Glomerular visceral epithelial cell (primary cell): ENCODE measurements around the gene NME3.
A peak's percentile ranks its signal among the peaks of the same experiment; 100 is the strongest.
"Not testable (repeated sequence)": the region's sequence is repeated elsewhere in the genome, so short reads cannot be mapped to it uniquely, and the experiment has no call there.

Experiments used
- DNase-seq: peaks from one replicate; pipeline ENCODE4 v3.0.0-alpha.2; 2016; ENCODE audit errors: extremely low spot score

Gene NME3

DNA sequence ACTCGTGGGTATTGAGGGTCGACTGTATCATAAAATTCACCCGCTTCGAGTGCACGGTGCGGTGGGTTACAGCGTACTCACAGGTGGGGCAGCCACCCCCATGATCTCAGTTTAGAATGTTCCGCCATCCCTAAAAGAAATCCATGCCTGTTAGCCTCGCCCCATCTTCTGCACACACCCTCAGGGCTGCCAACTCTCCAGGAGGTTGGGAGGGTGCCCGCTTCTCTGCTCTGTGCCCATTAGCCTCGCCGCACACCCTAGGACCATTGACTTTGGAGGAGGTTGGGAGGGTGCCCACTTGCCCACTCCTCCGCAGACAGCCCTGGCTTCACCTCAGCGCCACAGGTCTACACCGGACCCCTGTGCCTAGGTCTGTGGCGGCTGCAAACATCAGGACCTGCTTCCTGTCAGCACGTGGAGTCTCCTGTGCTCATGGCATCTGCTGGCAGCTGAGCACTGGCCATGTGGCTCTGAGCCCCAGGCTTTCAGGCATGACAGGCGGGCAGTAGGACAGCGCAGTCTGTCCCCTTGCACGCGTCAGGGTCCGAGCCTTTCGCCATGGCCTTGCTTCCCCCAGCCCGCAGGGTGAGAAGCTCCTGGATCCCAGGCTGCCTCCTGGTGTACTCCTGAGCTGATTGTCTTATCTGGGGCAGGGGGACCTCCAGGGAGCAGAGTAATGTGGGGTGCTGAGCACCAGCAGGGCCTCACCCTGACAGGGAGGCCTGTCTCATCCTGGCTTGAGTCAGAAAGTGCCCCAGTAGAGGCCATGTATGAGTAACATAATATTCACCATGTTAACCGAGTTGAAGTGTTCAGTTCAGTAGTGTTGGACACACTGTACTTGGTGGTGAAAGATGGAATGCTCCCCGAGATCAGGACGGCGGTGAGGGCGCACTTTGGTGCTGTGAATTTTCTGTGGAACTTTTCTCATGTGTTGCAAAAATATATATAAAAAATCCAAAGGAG, 21.9 kb downstream of the NME3 start:
- DNase-seq: no peak

- no peak for DNase-seq
Observed at GRCh38 chr16:1747934-1748333, 23.4 kb downstream of the NME3 start.

DNA sequence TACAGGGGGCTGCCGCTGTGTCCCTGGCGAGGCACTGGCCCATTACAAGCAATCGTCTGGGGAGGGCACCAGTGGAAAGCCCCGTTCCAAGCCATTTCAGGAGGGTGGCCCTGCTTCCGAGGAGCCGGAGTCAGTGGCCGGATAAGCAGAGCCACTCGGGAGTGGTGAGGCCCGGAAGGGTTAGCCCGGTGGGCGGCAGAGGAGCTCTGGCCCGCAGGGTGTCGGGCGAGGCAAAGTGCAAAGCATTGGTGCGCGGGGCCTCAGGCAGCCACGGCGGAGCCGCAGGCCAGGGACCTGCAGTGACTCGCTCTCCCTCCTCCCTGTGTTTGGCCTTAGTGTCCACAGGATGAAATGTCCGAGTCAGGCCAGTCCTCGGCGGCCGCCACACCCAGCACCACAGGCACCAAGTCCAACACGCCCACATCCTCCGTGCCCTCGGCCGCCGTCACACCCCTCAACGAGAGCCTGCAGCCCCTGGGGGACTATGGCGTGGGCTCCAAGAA, 24.6 kb downstream of the NME3 start:
- DNase-seq: peak; percentile 45

GRCh38 chr16:1745900-1746692, 25.2 kb downstream of the NME3 start:
- DNase-seq: peak; percentile 92

DNA sequence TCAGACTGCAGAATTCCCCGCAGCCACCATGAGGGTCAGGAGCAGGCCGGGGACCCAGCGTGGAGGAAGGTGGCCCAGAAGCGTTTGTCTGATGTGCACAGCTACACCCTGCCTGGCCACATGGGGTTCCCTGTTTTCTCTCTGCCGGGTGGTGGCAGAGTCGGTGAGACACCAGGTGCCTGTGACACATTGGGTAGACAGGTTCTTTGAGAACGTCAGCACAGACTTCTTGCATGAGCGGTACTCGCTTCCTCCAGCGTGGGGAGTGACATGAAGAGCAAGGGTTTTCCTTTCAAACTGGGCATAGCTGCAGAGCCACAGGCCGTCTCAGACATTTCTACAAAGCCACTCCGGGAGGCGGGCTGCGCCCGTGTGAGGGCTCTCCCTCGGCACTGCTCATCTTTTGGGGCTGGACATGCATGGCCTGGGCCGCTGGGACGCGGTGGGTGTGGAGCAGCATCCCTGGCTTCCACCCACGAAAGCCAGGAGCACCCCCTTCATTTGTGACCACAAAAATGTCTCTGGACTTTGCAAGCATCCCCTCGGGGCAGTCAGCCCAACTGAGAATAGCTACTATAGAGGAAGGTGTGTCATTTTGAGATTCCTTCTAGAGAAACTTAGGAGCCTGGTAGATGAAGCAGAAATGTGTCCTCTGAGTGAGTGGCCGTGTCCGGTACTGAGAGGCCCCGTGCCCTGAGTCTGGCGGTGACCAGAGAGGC, 26.0 kb downstream of the NME3 start:
- peak; percentile 80 for DNase-seq

DNA sequence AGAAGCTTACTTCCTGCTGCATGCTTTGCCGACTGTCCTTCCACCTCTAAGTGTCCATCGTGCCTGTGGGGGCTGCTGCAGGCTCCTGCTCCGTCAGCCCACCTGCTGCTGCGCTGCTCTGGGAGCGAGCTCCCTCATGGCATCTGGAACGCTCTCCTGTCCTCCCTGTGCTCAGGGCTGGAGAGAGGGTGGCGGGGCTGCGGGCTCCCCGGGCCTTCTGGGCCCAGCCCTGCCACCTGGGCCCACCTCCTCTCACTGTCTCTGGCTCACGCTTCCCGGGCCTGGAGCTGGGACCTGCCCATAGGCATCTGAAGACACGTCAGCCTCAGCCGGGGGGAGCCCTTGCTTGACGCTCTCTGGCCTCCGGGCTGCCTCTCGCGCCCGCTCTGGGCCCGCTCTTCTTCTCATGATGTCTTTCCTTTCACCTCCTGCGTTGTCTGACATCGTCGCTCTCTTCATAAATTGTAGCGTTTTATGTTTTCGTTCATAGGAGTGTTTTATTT, 27.0 kb downstream of the NME3 start:
- DNase-seq: no peak

- DNase-seq: no peak
Observed at GRCh38 chr16:1743376-1744337, 27.7 kb downstream of the NME3 start.

GRCh38 chr16:1741553-1742165, 29.7 kb downstream of the NME3 start:
- DNase-seq: no peak

DNA sequence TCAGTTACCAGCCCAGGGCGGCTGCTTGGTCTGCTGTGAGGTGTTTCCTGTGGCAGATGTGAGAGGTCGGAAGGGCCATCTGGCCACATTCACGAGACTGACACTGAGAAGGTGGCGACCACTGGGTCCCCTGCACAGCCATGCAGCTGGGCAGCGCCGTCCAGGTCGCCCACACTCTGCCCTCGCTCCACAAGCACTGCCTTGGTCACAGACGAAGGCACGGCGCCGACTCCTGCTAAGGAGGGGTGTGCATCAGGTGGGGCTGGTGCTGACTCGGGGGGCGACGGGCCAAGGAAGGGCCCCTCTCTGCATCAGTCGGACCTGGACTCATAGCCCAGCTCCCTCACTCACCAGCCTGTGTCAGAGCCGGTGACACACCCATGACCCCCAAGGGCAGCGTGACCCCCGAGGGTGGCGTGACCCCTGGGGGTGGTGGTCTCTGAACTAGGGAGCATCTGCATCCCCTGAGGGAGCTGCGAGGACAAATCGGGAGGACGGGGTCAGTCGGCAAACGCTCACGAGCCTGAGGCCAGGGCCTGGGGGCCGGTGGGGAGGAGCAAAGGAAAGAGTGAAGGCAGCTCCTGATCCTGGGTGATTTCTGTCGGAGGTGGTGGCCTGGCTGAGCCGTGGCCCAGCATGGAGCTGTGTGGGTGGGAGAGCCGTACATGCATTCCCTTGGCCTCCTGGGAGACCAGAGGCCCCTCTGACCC, 30.4 kb downstream of the NME3 start:
- no peak for DNase-seq

DNA sequence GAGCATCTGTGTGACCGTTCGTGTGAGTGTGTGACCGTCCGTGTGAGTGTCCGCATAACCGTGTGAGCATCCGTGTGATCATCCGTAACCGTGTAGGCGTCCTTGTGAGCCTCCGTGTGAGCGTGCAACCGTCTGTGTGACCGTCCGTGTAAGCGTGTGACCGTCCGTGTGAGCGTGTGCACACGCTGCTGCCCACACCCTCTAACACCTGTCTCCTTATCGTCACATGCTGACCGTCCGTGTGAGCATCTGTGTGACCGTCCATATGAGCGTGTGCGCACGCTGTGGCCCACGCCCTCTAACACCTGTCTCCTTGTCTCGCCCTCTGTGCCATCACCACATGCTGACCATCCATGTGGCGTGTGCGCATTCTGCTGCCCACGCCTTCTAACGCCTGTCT, 31.1 kb downstream of the NME3 start:
- DNase-seq: no peak

DNA sequence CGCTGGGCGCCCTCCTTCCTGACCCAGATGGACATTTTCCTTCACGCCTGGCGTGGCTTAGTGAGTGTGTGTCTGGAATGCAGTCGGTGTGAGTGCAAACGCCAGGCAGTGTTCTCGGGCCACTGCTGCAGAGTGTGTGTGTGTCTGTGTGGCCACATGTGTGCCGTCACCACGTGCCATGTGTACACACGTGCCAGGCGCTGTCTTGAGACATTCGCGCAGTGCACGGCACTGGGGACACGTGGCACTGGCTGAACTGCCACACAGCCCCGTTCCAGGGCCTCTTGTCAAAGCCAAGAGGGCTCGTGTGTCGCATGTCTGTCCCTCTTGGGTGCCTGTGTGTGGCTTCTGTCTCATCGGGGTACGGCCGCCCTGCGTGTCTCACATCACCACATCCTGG, 36.5 kb downstream of the NME3 start:
- no peak for DNase-seq

GRCh38 chr16:1734123-1734522, 37.2 kb downstream of the NME3 start:
- no peak for DNase-seq

DNA sequence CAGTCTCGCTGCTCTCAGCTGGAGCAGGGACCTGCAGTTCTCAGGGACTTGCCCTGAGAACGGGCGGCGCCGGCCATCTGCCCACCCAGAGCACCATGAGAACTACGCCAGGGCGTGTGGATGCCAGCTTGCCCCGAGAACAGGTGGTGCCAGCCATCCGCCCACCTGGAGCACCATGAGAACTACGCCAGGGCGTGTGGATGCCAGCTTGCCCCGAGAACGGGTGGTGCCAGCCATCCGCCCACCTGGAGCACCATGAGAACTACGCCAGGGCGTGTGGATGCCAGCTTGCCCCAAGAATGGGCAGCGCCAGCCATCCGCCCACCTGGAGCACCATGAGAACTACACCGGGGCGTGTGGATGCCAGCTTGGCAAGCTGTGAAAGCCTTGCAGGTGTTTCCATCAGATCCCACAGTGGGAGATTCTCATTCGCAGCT, 38.8 kb downstream of the NME3 start:
- DNase-seq: not testable (repeated sequence)

DNA sequence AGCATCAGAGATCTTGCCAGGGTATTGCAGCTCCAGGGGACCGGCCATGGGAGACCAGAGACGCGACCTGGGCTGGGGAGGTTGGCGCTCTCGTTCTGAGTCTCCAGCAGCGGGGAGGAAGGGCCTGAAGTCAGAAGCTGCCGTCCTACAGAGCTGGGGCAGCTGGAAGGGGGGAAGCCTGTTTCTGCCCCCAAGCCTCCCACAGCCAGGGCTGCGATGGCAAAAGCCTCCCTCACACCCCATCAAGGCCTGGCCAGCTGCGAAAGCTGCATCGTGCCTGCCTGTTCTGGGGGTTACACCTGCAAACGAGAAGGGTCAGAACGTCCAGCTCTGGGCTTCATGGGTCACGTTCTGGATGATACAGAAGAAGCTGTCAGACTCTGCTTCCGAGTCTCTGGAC, 39.3 kb downstream of the NME3 start:
- no peak for DNase-seq

GRCh38 chr16:1731603-1732002, 39.7 kb downstream of the NME3 start:
- no peak for DNase-seq

DNA sequence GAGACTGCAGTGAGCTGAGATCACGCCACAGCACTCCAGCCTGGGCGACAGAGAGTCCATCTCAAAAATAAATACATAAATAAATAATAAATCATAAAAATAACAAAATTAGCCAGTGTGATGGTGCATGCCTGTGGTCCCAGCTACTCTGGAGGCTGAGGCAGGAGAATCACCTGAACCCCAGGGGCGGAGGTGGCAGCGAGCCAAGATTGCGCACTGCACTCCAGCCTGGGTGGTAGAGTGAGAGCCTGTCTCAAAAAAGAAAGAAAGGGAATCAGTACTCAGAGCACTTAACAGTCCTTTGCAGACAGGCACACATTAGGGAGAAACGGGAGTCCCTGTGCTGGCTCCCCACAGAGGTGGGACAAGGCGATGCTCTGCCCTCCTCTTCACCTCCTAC, 40.3 kb downstream of the NME3 start:
- DNase-seq: no peak

DNA sequence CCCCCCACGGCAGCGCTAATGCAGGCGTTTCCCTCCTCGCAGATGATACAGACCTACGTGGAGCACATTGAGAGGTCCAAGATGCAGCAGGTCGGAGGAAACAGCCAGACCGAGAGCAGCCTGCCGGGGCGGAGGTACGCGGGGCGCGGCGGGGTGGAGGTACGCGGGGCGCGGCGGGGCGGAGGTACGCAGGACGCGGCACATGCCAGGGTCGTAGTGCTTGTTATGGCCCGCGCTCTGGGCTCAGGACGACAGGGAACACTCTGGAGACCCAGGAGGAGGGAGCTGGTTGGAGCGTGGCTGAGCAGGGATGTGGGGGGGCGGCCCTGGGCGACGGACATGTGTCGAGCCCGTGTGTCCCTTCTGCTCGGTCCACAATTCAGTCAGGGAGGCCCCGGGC, 41.9 kb downstream of the NME3 start:
- no peak for DNase-seq

DNA sequence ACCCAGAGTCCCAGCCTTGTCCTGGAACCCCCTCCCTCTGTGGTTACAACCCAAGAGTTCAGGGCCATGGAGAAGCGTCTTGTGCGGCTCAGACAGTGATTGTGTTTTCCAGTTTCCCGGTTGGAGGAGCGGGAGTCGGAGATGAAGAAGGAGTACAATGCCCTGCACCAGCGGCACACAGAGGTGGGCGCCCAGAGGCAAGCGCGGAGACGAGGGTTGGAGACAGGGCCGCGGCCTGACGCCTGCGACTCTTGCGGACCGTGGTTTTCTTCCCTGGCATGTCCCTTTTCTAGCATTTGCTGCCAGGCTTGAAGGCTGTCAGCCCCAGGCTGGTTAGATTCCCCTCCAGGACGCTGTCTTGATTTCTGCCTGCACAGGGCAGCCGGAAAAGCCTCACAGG, 42.3 kb downstream of the NME3 start:
- DNase-seq: no peak
